Measurements from ENCODE around the gene TTLL11. TPM values are rescaled to one million over a fixed set of nuclear protein-coding genes. Genes with fewer than 3 reads are reported as not detected.

The TTLL11 gene
- total RNA-seq, 1 donor from 2014 or later = 6.7 TPM

- DNase-seq = no peak
These were observed 262.5 kb downstream of the TTLL11 start for GRCh38 chr9:121830441-121831140.

DNA sequence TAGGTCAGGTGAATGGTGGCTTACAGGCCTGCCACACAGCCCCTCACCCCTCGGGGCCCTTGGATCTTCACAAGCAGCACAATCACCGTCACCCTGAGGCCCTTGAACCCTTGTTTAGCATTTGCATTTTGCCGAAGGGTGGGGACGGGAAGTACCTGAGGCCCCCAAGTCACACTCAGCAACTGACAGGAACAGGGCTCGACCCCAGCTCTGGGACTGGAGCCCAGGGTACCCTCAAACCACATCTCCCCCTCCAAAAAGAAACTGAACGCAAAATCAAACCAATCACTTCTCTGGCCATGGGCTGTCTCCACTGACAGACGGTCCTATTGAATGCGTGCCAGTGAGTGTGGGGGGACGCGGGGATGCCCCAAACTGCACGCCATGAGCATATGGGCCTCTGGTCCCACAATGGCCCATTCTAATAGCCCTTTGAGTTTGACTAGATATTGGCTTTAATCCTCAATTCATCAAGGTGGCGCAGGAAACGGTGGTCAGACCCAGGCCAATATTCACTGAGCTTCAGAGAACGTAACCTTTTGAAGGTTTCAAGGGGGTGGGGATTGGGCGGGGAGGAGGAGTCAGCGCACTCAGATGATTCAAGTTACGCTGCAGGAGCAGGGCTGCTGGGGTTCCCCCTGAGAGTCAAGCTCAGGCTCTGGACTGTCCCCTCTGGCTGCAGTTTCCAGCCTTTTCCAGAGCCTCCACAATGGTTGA lies 265.7 kb downstream of the TTLL11 start:
- DNase-seq = no peak

- no peak for DNase-seq
These were observed 266.4 kb downstream of the TTLL11 start for GRCh38 chr9:121826711-121827110.

DNA sequence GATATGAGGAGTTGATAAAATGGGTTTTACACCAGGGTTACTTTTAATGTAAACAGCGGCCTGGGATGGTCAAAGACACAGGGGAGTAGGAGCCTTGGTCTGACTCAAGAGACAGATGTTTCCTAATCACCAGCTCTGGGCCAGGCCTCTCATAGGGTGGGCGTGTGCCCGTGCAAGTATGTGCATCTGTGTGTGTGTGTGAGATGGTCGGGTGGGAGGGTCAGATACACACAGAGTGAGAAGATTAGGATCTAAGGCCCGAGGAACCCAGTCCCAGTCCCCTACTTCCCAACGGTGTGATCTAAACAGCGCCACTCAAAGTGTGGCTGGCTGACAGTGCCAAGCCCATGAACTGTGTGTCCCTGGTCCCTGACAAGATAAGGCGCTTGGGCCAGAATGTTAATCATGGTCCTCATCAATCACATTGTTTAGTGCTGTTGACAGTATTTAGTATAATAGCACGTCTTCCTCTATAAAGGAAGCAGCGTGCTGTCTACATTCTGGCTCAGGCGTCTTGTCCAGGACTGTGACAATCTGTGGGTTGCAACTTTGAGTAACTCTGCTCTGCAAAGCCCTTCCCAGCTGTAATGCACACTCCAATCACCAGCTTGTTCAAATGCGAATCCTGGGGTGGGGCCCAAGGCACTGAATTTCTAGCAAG lies 267.9 kb downstream of the TTLL11 start:
- peak; percentile 3 for DNase-seq

- no peak for DNase-seq
These were observed 268.5 kb downstream of the TTLL11 start for GRCh38 chr9:121824651-121825030.

- no peak for DNase-seq
These were observed 269.5 kb downstream of the TTLL11 start for GRCh38 chr9:121823451-121824169.

DNA sequence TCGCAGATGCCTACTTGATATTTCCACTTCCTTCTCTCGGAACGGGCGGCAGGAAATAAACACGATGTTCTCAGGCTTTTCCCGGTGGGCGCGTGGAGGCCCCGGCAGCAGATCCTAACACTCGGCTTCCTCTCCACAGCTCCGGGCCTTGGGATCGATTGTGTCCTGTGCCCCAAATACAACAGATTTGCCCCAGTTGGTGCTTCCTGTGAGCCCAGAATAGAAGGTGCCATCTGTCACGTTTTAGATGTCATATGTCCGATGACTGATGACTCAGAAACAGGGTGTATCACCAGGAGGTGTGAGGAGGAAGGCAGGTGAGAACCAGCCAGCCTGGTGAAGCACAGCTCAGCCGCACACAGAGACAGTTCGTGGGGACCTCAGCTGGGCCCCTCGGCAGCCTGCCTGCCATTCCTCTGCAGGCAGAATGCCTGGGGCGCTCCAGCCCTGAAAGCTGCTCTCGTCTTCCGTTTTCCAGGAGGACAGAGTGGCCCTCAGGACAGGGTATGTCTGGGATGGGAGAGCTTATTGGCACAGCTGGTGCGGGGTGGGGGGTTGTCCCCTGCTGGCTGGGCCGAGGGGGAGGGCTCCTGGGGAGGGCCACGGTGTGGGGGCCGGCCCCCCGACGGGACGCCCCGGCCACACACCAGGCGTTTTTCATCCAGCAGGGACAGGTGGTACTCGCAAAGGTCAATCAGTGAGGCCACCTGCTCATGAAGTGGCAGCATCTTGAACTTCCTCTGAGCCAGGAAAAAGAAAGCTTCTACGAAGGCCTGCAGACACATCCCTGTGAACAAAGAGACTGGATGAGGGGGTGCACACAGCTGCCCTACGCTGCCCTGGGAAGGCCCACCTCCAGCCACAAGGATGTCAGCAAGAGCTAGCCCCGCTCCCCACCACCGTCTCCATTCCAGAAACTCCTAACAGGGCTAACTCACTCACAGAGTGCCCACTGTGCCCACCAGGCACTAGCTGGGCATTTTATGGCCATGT lies 270.7 kb downstream of the TTLL11 start:
- no peak for DNase-seq

GRCh38 chr9:121821326-121821725 lies 271.8 kb downstream of the TTLL11 start:
- DNase-seq = no peak

- no peak for DNase-seq
These were observed 272.7 kb downstream of the TTLL11 start for GRCh38 chr9:121820286-121821005.

DNA sequence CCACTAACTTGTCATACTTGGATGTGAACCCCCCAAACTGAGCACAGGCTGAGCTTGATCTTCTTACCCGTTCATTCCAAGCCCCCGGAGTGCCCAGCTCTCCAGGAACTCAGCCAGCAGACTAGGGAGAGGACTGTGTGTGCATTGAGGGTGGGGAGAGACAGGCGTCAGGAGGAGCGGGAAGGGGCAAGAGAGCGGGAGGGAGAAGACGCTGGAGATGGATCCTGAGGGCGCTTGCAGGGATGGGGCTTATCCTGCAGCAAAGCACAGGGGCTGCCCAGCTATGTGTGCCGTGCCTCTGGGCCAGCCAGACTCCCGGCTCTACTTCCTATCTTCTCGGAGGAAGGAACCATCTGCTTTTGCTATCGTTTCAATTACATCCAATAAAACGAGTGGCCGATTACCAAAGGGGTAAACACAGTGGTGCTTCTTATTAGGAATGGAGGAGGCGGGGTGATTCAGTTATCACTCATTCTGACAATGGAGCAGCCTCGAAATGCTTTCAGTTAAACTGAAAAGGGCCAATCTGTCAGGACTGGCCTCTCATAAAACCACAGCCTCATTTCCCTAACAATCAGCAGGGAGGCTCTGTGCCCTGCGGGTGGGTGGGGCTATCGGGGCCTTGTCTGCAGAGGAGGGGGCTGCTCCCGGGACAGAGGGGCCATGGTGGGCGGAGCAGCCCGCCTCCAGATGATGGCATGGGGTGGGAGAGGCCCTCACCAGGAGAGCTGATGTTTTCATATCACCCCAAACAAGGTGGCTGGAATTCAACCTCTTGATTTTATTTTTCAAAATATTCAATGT lies 273.5 kb downstream of the TTLL11 start:
- peak; percentile 6 for DNase-seq

GRCh38 chr9:121818841-121819427 lies 274.2 kb downstream of the TTLL11 start:
- no peak for DNase-seq

- DNase-seq = no peak
These were observed 275.0 kb downstream of the TTLL11 start for GRCh38 chr9:121818016-121818661.

- DNase-seq = no peak
These were observed 275.6 kb downstream of the TTLL11 start for GRCh38 chr9:121817476-121817875.

- no peak for DNase-seq
These were observed 276.2 kb downstream of the TTLL11 start for GRCh38 chr9:121816845-121817450.

DNA sequence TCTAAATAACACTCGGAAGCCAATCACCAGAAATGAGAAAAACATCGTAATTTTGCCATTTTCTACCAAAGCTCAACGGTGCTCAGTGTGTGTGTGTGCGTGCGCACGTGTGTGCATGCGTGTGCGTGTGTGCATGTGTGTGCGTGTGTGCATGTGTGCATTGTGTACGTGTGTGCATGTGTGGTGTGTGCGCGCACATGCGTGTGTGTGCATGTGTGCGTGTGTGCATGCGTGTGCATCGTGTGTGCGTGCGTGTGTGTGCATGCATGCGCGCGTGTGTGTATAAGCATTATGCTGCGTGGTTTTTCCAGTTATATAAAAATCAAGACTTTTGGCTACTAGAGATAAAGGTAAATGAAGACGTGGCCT lies 276.7 kb downstream of the TTLL11 start:
- DNase-seq = no peak

GRCh38 chr9:121815546-121816448 lies 277.3 kb downstream of the TTLL11 start:
- DNase-seq = peak; percentile 6

GRCh38 chr9:121815084-121815483 lies 278.0 kb downstream of the TTLL11 start:
- no peak for DNase-seq

Measured in skin of body (tissue), 2 donors.